Heart right ventricle (tissue), 16 donors: ENCODE measurements around the gene ATP1A2. TPM values are rescaled to one million over a fixed set of nuclear protein-coding genes. Genes with fewer than 3 reads are reported as not detected.

Experiments
- ATAC-seq, 8 donors: fragments of 200-7000 bp; cut with Tn5 transposase; one replicate each; pipeline ENCODE4 v1.9.1; 2020; ENCODE audit warnings: mild to moderate bottlenecking in 8 of 8, moderate library complexity in 8 of 8, moderate number of reproducible peaks in 1 of 8
- DNase-seq, 2 donors: peaks; one replicate each; pipeline ENCODE4 v3.0.0-alpha.2; 2020
- H3K27ac ChIP-seq, 10 donors: fragments of 200-600 bp; sonication (generic) in 2 of 10; one replicate each; pipeline versions ENCODE4 v1.5.0 to v1.8.0; 2020 to 2022; ENCODE audit warnings: mild to moderate bottlenecking in 3 of 10
- H3K27me3 ChIP-seq, 7 donors: fragments of 200-600 bp; one replicate each; pipeline ENCODE4 v1.8.0; 2021 to 2022; ENCODE audit warnings: mild to moderate bottlenecking in 2 of 7
- H3K36me3 ChIP-seq, 9 donors: fragments of 200-600 bp; sonication (generic) in 1 of 9; one replicate each; pipeline versions ENCODE4 v1.5.0 to v1.8.0; 2020 to 2022; ENCODE audit warnings: mild to moderate bottlenecking in 2 of 9
- H3K4me1 ChIP-seq, 9 donors: fragments of 200-600 bp; sonication (generic) in 1 of 9; one replicate each; pipeline versions ENCODE4 v1.5.0 to v1.8.0; 2020 to 2022; ENCODE audit warnings: mild to moderate bottlenecking in 4 of 9
- H3K4me3 ChIP-seq, 10 donors: fragments of 200-600 bp; sonication (generic) in 2 of 10; one replicate each; pipeline versions ENCODE4 v1.5.0 to v1.8.0; 2020 to 2022; ENCODE audit warnings: mild to moderate bottlenecking in 7 of 10, moderate library complexity in 2 of 10
- H3K9me3 ChIP-seq, 11 donors: fragments of 200-600 bp in 10 of 11; sonication (generic) in 2 of 11; one replicate each; pipeline versions ENCODE4 v1.5.0 to v1.8.0; 2013 to 2022; ENCODE audit warnings: mild to moderate bottlenecking in 2 of 11, control low read depth in 1 of 11, moderate library complexity in 1 of 11
- WGBS, 2 donors: extraction: QIAGEN DNeasy Blood & Tissue Kit; methylation state at CpG; one replicate each; pipeline ENCODE4 v1.1.7; 2013; ENCODE audit warnings: inconsistent platforms in 1 of 2; 5-methylcytosine and 5-hydroxymethylcytosine counted together
- intact Hi-C, 10 donors: fragments of 100-400 bp; cut with DNase I; formaldehyde crosslinking; loops; one replicate each; pipeline versions ENCODE4 v1.11.1 to v1.14.2; 2022
- polyA plus RNA-seq, 2 donors: library from polyadenylated mRNA; stranded (reverse); fragments of 200-250 nt; gene quantifications; one replicate each; pipeline ENCODE4 v1.2.3, GENCODE V29; 2013
- total RNA-seq, 10 donors: library from RNA; stranded (reverse); fragmentation: NEBNext Ultra II Directional in 3 of 10; extraction: Animal tissue kit (Norgen Biotek cat#: 25700) in 3 of 10; gene quantifications; one replicate each; pipeline versions ENCODE4 v1.2.1 to v1.2.4, GENCODE V29; 2021 to 2023
- TF ChIP-seq, protein P1 (sequence below), 9 donors: fragments of 200-600 bp; sonication (generic) in 2 of 9; IDR thresholded peaks; one replicate each; pipeline versions ENCODE4 v1.5.0 to v1.8.0; 2021 to 2022; ENCODE audit warnings: antibody characterized with exemption in 9 of 9, mild to moderate bottlenecking in 5 of 9, moderate library complexity in 1 of 9
- donor health status: Arrhythmogenic right ventricular cardiomyopathy.
- donor health status: ischemic (EF 13 %, LVEDD 7.1; RV severe dilation, severe dysfunction).
- donor health status: healthy with polysubstance abuse.
- donor health status: DM: no; HTN: yes; CAD: no.
- donor health status: DM: no; HTN: no; CAD: no.
- donor health status: ischemic (EF 25% LVEDD 6.9; RV normal size, moderate dysfunction).
- donor health status: ischemic (EF 25% LVEDD 5.7; RV mildly dilated, moderate dysfunction).
- donor health status: healthy.
- donor health status: DM: yes; HTN: yes; CAD: no.
- donor health status: Ischemic cardiomyopathy.
- donor health status: ischemic (EF 35%, LVEDD 5.7; RV mildly dilated, moderate dysfunction).
- donor health status: nonischemic (EF 11% LVEDD 7.7; RV severe dilation, severe dysfunction).
- donor health status: DM: yes; HTN: yes; CAD: no.
- donor health status: PGD.
- donor health status: ischemic (EF 29% LVEDD 5.4; RV normal size, mild dysfunction).
- donor health status: nonischemic (EF 23%, LVEDD 6.1; RV moderate dilation, normal function).

The ATP1A2 gene
- total and polyA plus RNA-seq, 12 donors, result 14.2 to 342 (median 190) TPM

DNA sequence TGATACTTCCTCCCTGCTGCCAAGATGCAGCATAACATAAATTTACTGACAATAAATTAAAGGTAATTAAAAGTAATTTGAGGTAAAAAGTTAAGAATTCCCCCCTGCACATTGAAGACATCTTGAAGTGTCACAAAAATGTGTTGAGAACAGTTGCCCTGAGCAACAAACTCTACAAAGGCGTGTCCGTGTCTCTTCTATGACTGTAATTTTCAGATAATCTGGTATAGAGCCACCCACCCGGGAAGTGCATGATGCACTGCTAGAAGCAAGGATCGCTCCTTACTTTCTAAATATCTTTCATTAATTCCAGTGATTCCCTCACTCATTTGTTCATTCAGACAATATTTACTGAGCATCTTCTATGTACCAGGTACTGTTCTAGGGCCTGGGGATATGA, 63.8 kb downstream of the ATP1A2 start:
- Histone ChIP-seq H3K9me3 (no peaks in the 10 kb centered on the region), H3K27me3 (no peaks in the 10 kb centered on the region), H3K27ac (no peak overlapping the region), H3K4me3 (no peak overlapping the region), H3K36me3 (no peaks in the 10 kb centered on the region), H3K4me1 (no peaks in the 10 kb centered on the region)
- WGBS, 2 donors, result 85 to 86% methylated on average over 4 of the region's 4 CpGs
- no peak for DNase-seq
- TF ChIP-seq, protein P1, sequence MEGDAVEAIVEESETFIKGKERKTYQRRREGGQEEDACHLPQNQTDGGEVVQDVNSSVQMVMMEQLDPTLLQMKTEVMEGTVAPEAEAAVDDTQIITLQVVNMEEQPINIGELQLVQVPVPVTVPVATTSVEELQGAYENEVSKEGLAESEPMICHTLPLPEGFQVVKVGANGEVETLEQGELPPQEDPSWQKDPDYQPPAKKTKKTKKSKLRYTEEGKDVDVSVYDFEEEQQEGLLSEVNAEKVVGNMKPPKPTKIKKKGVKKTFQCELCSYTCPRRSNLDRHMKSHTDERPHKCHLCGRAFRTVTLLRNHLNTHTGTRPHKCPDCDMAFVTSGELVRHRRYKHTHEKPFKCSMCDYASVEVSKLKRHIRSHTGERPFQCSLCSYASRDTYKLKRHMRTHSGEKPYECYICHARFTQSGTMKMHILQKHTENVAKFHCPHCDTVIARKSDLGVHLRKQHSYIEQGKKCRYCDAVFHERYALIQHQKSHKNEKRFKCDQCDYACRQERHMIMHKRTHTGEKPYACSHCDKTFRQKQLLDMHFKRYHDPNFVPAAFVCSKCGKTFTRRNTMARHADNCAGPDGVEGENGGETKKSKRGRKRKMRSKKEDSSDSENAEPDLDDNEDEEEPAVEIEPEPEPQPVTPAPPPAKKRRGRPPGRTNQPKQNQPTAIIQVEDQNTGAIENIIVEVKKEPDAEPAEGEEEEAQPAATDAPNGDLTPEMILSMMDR (IDR thresholded peaks at IDR 0.05), result no peak
- intact Hi-C loops, result no loop called here
- ATAC-seq, result no peak

DNA sequence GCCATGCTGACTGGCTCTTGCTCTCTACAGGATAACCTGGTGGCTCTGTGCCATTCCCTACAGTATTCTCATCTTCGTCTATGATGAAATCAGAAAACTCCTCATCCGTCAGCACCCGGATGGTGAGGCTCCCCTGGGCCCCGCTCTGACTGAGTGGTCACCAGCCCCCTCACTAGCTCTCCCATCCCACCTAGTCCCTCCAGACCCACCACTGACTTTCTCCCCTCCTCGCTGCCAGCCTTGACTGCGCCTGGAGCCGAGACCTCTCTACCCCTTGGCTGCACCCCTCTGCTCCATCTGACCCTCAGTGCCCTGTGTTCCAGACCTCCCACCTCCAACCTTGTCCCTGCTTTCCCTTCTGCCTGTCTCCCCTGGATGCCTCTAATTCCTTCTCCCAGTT, 70.7 kb downstream of the ATP1A2 start:
- H3K27me3 ChIP-seq, result no peaks in the 10 kb centered on the region
- no peak for DNase-seq
- WGBS, 2 donors, result 90 to 91% methylated on average over 7 of the region's 7 CpGs
- H3K36me3 ChIP-seq, result no peaks in the 10 kb centered on the region
- H3K9me3 ChIP-seq, result no peaks in the 10 kb centered on the region
- intact Hi-C loops, result no loop called here
- no peak overlapping the region for H3K27ac ChIP-seq
- no peak overlapping the region for H3K4me3 ChIP-seq
- peaks cover 9 to 23% (median 14%) of the 10 kb centered on the region in 9 donors for H3K4me1 ChIP-seq
- ATAC-seq, result no peak
- TF ChIP-seq, protein P1 (IDR thresholded peaks at IDR 0.05), result no peak

DNA sequence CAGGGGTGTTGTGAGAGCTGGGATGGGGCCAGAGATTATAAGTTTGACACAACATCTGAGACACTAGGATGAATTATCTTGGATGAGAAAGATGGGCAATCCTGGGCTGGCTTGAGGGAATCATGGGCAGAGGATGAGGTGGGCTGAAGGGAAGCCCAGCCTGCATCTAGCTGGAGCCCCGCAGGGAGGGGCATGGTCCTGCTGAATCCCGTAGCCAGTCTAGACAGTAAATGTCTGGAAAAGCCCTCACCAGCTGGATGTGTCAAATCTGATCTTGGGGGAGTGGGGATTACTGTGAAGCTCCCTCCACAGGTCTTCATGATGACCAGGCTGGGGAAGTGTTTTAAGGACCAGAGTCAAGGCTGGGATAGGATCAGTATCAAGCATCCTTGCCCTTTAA, 71.2 kb downstream of the ATP1A2 start:
- H3K4me1 ChIP-seq, result peaks cover 9 to 28% (median 14%) of the 10 kb centered on the region in 9 donors
- TF ChIP-seq, protein P1 (IDR thresholded peaks at IDR 0.05), result no peak
- intact Hi-C loops, result no loop called here
- 60 to 70% methylated on average over 2 of the region's 2 CpGs for WGBS, 2 donors
- ATAC-seq, result no peak
- no peak overlapping the region for H3K4me3 ChIP-seq
- H3K9me3 ChIP-seq, result no peaks in the 10 kb centered on the region
- DNase-seq, result no peak
- H3K36me3 ChIP-seq, result no peaks in the 10 kb centered on the region
- no peaks in the 10 kb centered on the region for H3K27me3 ChIP-seq
- H3K27ac ChIP-seq, result no peak overlapping the region

DNA sequence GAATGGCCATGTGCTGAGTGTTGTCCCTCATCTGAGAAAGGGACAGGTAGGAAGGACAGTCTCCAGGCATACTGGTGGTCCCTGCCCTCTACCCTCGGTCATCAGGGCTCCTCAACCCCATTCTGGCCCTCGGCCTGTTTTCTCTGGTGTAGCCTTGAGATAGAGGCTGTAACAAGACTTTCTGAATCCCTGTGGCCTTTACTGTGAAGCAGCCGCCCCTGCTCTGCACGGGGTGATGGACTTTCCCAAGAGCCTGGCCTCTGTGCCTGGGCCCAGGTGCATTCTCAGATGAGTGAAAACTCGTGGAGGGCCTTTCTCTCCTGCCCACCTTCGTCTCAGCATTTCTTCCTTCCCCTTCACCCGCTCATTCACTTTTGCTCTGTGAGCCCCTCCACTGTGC, 71.8 kb downstream of the ATP1A2 start:
- no peak overlapping the region for H3K27ac ChIP-seq
- H3K27me3 ChIP-seq, result no peaks in the 10 kb centered on the region
- DNase-seq (no peak), ATAC-seq (no peak)
- H3K36me3 ChIP-seq, result no peaks in the 10 kb centered on the region
- intact Hi-C loops, result no loop called here
- peaks cover 9 to 34% (median 14%) of the 10 kb centered on the region in 9 donors for H3K4me1 ChIP-seq
- WGBS, 2 donors, result 84 to 88% methylated on average over 7 of the region's 7 CpGs
- TF ChIP-seq, protein P1 (IDR thresholded peaks at IDR 0.05), result no peak
- H3K4me3 ChIP-seq, result no peak overlapping the region
- H3K9me3 ChIP-seq, result no peaks in the 10 kb centered on the region
